ENCODE results near the gene NKD1.

DNA sequence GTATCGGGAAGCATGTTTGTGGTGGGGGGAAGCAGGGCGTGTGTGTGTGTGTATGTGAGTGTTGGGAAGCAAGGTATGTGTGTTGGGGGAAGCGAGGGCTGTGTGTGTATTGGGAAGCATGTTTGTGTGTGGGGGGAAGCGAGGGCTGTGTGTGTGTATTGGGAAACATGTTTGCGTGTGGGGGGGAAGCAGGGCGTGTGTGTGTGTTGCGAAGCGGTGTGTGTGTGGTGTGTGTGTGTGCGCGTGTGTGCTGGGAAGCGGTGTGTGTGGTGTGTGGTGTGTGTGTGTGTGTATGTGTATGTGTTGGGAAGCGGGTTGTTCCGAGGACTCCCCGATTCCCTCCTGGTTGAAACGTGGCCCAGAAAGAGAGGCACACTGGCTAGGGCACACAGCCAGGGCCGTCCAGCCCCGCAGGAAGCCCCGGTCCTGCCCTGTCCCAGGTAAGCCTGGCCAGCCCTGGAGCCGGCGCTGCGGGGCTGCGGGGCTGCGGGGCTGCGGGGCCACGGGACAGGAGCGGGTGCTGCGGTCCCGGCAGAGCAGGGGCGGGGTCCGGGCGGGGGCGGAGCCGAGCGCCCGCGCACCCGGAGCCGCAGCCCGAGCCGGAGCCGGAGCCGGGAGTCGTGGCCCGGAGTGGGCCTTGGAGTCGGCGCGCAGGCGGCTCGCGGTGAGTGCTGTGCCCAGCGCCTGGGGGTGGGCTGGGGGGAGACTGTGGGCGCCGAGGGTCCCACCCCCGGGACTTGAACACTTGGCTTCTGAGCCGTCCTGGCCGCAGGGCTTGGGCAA lies 145.0 kb downstream of the NKD1 start, which contains the start of gene NOD2:
- TF ChIP-seq, protein P1, sequence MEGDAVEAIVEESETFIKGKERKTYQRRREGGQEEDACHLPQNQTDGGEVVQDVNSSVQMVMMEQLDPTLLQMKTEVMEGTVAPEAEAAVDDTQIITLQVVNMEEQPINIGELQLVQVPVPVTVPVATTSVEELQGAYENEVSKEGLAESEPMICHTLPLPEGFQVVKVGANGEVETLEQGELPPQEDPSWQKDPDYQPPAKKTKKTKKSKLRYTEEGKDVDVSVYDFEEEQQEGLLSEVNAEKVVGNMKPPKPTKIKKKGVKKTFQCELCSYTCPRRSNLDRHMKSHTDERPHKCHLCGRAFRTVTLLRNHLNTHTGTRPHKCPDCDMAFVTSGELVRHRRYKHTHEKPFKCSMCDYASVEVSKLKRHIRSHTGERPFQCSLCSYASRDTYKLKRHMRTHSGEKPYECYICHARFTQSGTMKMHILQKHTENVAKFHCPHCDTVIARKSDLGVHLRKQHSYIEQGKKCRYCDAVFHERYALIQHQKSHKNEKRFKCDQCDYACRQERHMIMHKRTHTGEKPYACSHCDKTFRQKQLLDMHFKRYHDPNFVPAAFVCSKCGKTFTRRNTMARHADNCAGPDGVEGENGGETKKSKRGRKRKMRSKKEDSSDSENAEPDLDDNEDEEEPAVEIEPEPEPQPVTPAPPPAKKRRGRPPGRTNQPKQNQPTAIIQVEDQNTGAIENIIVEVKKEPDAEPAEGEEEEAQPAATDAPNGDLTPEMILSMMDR (IDR thresholded peaks at IDR 0.05), result no peak
- TF ChIP-seq POLR2A (IDR thresholded peaks at IDR 0.05), result no peak
